Neural crest cell (in vitro differentiated cells): ENCODE measurements around the gene RNF225. TPM values are rescaled to one million over a fixed set of nuclear protein-coding genes. Genes with fewer than 3 reads are reported as not detected.
"Not testable (repeated sequence)": the region's sequence is repeated elsewhere in the genome, so short reads cannot be mapped to it uniquely, and the experiment has no call there.

Source experiments
- DNase-seq: peaks from one replicate; pipeline ENCODE4 v3.0.0; 2021; ENCODE audit warnings: low read depth, mixed read lengths, low spot score
- H3K27ac Mint-ChIP-seq: one replicate; pipeline ENCODE4 v1.8.0; 2021; ENCODE audit warnings: mild to moderate bottlenecking, mixed read lengths; ENCODE audit not compliant: unreplicated experiment
- H3K27me3 Mint-ChIP-seq: 2 replicates; pipeline ENCODE4 v1.8.0; 2021; ENCODE audit warnings: low read depth, mild to moderate bottlenecking, mixed read lengths
- H3K36me3 Mint-ChIP-seq: 2 replicates; pipeline ENCODE4 v1.8.0; 2021; ENCODE audit warnings: low read depth, mild to moderate bottlenecking, mixed read lengths
- H3K4me1 Mint-ChIP-seq: 2 replicates; pipeline ENCODE4 v1.8.0; 2021; ENCODE audit warnings: mixed read lengths
- H3K4me3 Mint-ChIP-seq: one replicate; pipeline ENCODE4 v1.8.0; 2021; ENCODE audit warnings: mild to moderate bottlenecking, mixed read lengths
- H3K9me3 Mint-ChIP-seq: 2 replicates; pipeline ENCODE4 v1.8.0; 2021; ENCODE audit warnings: mixed read lengths
- total RNA-seq: library from RNA; stranded (reverse); gene quantifications from 2 replicates; pipeline ENCODE4 v1.2.1, GENCODE V29; 2021
- TF ChIP-seq, protein P1 (sequence below): fragments of 200-600 bp; sonication (generic); conservative IDR thresholded peaks from 2 replicates; pipeline ENCODE4 v1.5.0; 2021; ENCODE audit warnings: antibody characterized with exemption, mild to moderate bottlenecking

The RNF225 gene
- total RNA-seq, 1 donor from 2014 or later: 1.5 TPM

DNA sequence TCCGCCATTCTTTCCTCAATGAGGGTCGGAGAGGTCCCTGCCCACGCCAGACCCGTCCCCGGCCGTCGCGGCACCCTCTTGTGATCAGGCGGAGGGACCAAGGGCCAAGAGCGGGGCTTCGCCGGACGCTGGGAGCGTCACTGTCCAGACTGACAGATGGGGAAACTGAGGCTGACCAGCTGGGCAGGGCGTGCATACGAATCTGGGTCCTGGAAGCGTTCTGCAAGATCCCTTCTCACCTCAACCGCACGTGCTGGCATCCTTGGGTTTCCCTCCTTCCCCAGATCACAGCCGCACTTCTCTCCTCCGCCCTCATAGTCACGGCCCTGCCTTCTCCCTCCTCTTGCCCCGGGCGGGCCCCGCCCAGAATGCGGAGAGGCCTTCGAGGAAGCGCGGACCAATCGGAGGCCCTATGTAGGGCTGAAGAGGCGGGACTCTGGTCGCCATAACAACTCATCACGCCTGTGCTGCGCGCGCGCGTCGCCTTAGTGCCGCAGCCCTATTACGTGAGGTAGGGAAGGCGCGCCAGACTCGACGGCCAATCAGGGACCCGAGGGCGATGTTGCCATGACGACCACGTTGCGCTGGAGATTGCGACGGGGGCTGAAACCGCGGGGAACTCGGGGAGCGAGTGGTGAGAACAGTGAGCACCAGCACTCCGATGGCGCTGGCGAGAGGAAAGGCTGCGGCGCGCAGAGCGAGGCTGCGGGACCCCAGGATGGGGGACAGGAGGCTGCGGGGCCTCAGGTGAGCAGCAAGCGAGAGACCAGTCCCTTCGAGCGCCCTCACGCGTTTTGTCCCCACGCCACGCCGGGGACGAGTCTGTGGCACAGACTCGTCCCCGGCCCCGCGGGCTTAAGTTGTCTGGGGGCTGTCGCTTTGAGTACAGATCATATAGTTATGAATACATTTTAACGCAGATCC, 5.7 kb downstream of the RNF225 start:
- Mint-ChIP-seq H3K4me3 (peak overlapping the region; percentile 94), H3K36me3 (peaks cover 10% of the 10 kb centered on the region), H3K9me3 (no peaks in the 10 kb centered on the region), H3K4me1 (peaks cover 35% of the 10 kb centered on the region), H3K27ac (peak overlapping the region; percentile 90), H3K27me3 (peaks cover 14% of the 10 kb centered on the region)
- DNase-seq: peak; percentile 99
- TF ChIP-seq, protein P1, sequence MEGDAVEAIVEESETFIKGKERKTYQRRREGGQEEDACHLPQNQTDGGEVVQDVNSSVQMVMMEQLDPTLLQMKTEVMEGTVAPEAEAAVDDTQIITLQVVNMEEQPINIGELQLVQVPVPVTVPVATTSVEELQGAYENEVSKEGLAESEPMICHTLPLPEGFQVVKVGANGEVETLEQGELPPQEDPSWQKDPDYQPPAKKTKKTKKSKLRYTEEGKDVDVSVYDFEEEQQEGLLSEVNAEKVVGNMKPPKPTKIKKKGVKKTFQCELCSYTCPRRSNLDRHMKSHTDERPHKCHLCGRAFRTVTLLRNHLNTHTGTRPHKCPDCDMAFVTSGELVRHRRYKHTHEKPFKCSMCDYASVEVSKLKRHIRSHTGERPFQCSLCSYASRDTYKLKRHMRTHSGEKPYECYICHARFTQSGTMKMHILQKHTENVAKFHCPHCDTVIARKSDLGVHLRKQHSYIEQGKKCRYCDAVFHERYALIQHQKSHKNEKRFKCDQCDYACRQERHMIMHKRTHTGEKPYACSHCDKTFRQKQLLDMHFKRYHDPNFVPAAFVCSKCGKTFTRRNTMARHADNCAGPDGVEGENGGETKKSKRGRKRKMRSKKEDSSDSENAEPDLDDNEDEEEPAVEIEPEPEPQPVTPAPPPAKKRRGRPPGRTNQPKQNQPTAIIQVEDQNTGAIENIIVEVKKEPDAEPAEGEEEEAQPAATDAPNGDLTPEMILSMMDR: no peak

DNA sequence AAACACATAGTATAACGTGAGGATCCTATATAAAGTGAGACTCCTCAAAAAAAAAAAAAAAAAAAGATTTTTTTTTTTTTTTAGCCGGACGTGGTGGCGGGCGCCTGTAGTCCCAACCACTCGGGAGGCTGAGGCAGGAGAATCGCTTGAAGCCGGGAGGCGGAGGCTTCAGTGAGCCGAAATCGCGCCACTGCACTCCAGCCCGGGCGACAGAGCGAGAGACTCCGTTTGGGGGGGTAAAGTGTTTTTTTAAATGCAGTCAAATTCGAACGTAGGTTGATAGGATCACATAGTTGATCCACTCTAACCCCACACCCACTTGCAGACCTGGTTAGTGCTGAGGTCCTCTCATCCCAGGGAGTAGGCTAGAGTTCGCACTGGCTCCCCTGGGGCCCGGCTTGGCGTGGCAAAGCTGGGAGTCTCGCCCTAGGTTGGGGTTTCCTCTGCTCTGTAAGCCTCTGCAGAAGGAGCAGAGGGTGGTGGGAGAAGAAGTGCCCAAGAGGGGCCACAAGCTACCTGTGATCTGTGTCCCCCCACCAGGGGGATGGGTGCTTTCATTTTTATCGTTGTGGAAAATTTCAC, 6.5 kb downstream of the RNF225 start:
- TF ChIP-seq, protein P1: no peak
- Mint-ChIP-seq H3K4me3 (peak overlapping the region; percentile 94), H3K9me3 (no peaks in the 10 kb centered on the region), H3K36me3 (peaks cover 16% of the 10 kb centered on the region), H3K27me3 (peaks cover 14% of the 10 kb centered on the region), H3K4me1 (peaks cover 43% of the 10 kb centered on the region), H3K27ac (no peak overlapping the region)
- no peak for DNase-seq

DNA sequence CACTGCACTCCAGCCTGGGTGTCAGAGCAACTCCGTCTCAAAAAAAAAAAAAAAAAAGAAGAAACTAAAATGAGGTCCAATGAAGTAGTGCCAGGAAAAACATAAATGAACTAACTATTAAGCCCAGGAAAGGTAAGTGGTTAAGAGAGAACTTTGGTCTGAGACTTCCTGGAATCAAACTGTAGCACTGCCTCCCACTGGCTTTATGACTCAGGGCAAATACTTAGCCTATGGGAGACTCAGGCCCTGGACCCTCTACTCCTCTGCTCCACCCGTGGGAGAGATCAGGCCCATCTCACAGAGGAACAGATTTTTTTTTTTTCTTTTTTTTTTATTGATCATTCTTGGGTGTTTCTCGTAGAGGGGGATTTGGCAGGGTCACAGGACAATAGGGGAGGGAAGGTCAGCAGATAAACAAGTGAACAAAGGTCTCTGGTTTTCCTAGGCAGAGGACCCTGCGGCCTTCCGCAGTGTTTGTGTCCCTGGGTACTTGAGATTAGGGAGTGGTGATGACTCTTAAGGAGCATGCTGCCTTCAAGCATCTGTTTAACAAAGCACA, 8.5 kb downstream of the RNF225 start:
- H3K27ac Mint-ChIP-seq, DNase-seq, H3K9me3 Mint-ChIP-seq: not testable (repeated sequence)
- peak overlapping the region; percentile 86 for H3K4me3 Mint-ChIP-seq
- H3K36me3 Mint-ChIP-seq: peaks cover 21% of the 10 kb centered on the region
- peaks cover 53% of the 10 kb centered on the region for H3K4me1 Mint-ChIP-seq
- H3K27me3 Mint-ChIP-seq: peaks cover 10% of the 10 kb centered on the region

DNA sequence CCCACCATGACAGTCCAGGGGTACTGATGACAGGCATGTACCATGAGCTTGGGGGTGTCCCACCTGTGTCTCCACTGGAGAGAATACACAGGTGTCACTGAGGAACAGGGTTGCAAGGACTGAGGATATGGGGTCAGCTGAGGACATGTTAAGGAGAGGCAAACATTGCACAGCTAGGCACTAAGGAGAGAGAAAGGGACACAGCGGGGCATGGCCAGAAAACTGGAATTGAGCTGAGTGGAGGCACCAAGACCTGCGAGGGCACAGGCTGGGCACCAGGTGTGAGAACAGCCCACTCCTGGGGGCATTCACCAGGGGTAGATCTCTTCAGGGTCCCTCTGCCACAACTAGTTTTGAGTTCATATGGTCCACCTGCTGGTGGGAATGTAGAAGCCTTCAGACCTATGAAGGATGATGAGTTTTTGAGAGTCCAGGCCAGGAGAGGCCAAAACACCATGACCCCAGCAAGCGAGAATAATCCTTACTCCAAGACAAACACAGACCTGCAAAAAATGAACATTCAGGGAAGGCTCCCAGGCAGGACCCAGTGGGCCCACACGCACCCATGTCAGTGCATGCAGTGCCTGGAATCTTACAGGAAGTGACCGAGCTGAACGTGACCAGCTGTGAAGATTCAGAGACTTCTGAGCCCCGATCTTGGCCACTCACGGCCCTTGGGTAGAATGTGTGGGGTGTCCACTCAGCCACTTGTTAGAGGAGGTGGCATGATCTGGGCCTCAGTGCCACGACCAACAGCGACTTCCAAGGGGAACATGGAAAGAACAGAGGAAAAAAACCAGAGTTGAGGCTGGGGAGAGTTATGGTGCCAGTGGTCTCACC, 11.6 kb downstream of the RNF225 start:
- Mint-ChIP-seq H3K36me3 (peaks cover 21% of the 10 kb centered on the region), H3K4me1 (peaks cover 45% of the 10 kb centered on the region), H3K27ac (peak overlapping the region; percentile 96), H3K27me3 (peaks cover 12% of the 10 kb centered on the region), H3K9me3 (no peaks in the 10 kb centered on the region), H3K4me3 (peak overlapping the region; percentile 100)
- no peak for DNase-seq
- TF ChIP-seq, protein P1: peak; percentile 59

DNA sequence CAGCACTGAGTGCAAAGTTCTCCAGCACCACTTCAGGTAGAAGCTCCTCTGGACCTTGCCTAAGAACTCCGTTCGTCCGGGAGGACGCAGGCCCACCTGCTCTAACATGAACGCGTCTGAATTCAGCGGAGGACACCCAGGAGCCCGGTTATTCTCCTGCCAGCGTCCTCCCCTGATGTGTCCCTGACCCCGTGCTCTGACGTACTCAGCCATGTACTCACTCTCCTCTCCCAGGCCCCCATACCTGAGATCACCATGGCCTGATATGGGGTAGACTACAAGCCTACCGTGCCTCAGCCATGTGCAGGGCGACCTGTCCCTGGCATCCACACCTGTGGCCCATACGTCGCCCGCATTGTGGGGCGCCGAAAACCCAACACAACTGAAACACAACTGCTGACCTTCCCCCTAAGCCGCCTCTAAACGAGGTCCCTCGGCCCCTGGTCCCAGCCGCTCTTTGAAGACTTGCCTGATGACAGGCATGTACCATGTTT, 12.2 kb downstream of the RNF225 start:
- TF ChIP-seq, protein P1: no peak
- Mint-ChIP-seq H3K27me3 (peaks cover 12% of the 10 kb centered on the region), H3K27ac (peak overlapping the region; percentile 96), H3K36me3 (peaks cover 24% of the 10 kb centered on the region), H3K4me1 (peaks cover 49% of the 10 kb centered on the region), H3K9me3 (no peaks in the 10 kb centered on the region), H3K4me3 (peak overlapping the region; percentile 100)
- DNase-seq: no peak
